Osteoblast (primary cell): Measurements from ENCODE around the gene MCC. TPM values are rescaled to one million over a fixed set of nuclear protein-coding genes. Genes with fewer than 3 reads are reported as not detected.

Source experiments
- DNase-seq: peaks from one replicate; pipeline ENCODE4 v3.0.0; 2011; ENCODE audit warnings: low spot score, mixed read lengths; ENCODE audit not compliant: insufficient read length; ENCODE audit errors: missing footprints
- H2AFZ ChIP-seq: 2 replicates; pipeline ENCODE4 v1.6.0; 2011; ENCODE audit warnings: mild to moderate bottlenecking, low read length
- H3K27ac ChIP-seq: 2 replicates; pipeline ENCODE4 v1.5.1; 2011; ENCODE audit warnings: mild to moderate bottlenecking, low read depth, low read length, moderate library complexity
- H3K27me3 ChIP-seq: 2 replicates; pipeline ENCODE4 v1.6.0; 2012; ENCODE audit warnings: mild to moderate bottlenecking, control low read depth, inconsistent platforms, low read length, moderate library complexity; ENCODE audit not compliant: insufficient read depth
- H3K36me3 ChIP-seq: 2 replicates; pipeline ENCODE4 v1.5.1; 2011; ENCODE audit warnings: mild to moderate bottlenecking, low read length, control low read depth, moderate library complexity; ENCODE audit not compliant: insufficient read depth
- H3K4me1 ChIP-seq: 2 replicates; pipeline ENCODE4 v1.5.1; 2011; ENCODE audit warnings: mild to moderate bottlenecking, low read length, control low read depth, moderate library complexity; ENCODE audit not compliant: insufficient read depth
- H3K4me2 ChIP-seq: 2 replicates; pipeline ENCODE4 v1.6.0; 2011; ENCODE audit warnings: mild to moderate bottlenecking, low read length; ENCODE audit not compliant: insufficient read depth
- H3K4me3 ChIP-seq: fragments of 200-600 bp; sonication (generic); 3 replicates; pipeline ENCODE4 v1.5.1; 2012; ENCODE audit warnings: mild to moderate bottlenecking, low read length, inconsistent platforms; ENCODE audit not compliant: insufficient read depth
- H3K79me2 ChIP-seq: 2 replicates; pipeline ENCODE4 v1.6.0; 2012; ENCODE audit warnings: mild to moderate bottlenecking, low read length, control low read depth, inconsistent platforms; ENCODE audit not compliant: insufficient read depth
- H3K9me3 ChIP-seq: 2 replicates; pipeline ENCODE4 v1.5.1; 2011; ENCODE audit warnings: low read depth, low read length, control low read depth
- H4K20me1 ChIP-seq: 2 replicates; pipeline ENCODE4 v1.6.0; 2012; ENCODE audit warnings: mild to moderate bottlenecking, low read length, control low read depth; ENCODE audit not compliant: insufficient read depth
- CTCF ChIP-seq: IDR thresholded peaks from 2 replicates; pipeline ENCODE4 v1.5.1; 2011; ENCODE audit warnings: mild to moderate bottlenecking, low read depth, low read length, moderate library complexity; ENCODE audit errors: extremely low read depth
- total RNA-seq: library from RNA; depleted of rRNA; stranded (reverse); fragments of >200 nt; gene quantifications from 2 replicates; pipeline ENCODE4 v1.2.3, GENCODE V29; 2012

The MCC gene
- total RNA-seq, 1 donor, result 45.6 TPM

- H3K36me3 ChIP-seq, result peaks cover 13% of the 10 kb centered on the region
- DNase-seq, result no peak
- H3K27ac ChIP-seq, result no peak overlapping the region
- H3K4me1 ChIP-seq, result peaks cover 10% of the 10 kb centered on the region
- no peaks in the 10 kb centered on the region for H3K27me3 ChIP-seq
- H3K9me3 ChIP-seq, result no peaks in the 10 kb centered on the region
- no peak overlapping the region for H3K4me3 ChIP-seq
- no peak for TF ChIP-seq CTCF
- no peak overlapping the region for H3K4me2 ChIP-seq
- no peaks in the 10 kb centered on the region for H4K20me1 ChIP-seq
- H3K79me2 ChIP-seq, result no peaks in the 10 kb centered on the region
- no peak overlapping the region for H2AFZ ChIP-seq
These were observed 465.6 kb downstream of the MCC start for GRCh38 chr5:113022661-113023060.

- Histone ChIP-seq H3K4me2 (peak overlapping the region; percentile 24), H3K79me2 (no peaks in the 10 kb centered on the region), H3K27ac (peak overlapping the region; percentile 34)
These were observed 467.6 kb downstream of the MCC start for GRCh38 chr5:113020461-113021273.

GRCh38 chr5:113017881-113018635 is 470.2 kb downstream of the MCC start:
- Histone ChIP-seq H3K4me3 (no peak overlapping the region), H3K27ac (peak overlapping the region; percentile 38), H3K9me3 (no peaks in the 10 kb centered on the region), H4K20me1 (no peaks in the 10 kb centered on the region), H3K79me2 (no peaks in the 10 kb centered on the region), H3K4me1 (peaks cover 10% of the 10 kb centered on the region), H3K4me2 (no peak overlapping the region), H2AFZ (no peak overlapping the region), H3K36me3 (peaks cover 12% of the 10 kb centered on the region), H3K27me3 (no peaks in the 10 kb centered on the region)
- no peak for TF ChIP-seq CTCF
- DNase-seq, result no peak

More at GRCh38 chr5:113020461-113021273, 467.6 kb downstream of the MCC start:
- no peak overlapping the region for H3K4me3 ChIP-seq
- no peaks in the 10 kb centered on the region for H3K9me3 ChIP-seq
- no peak overlapping the region for H2AFZ ChIP-seq
- H4K20me1 ChIP-seq, result no peaks in the 10 kb centered on the region
- H3K4me1 ChIP-seq, result peaks cover 10% of the 10 kb centered on the region
- no peak for TF ChIP-seq CTCF
- peaks cover 8% of the 10 kb centered on the region for H3K36me3 ChIP-seq
- DNase-seq, result peak; percentile 18
- H3K27me3 ChIP-seq, result no peaks in the 10 kb centered on the region

- Histone ChIP-seq H4K20me1 (no peaks in the 10 kb centered on the region), H3K4me1 (peaks cover 2% of the 10 kb centered on the region), H3K4me3 (no peak overlapping the region), H3K27ac (no peak overlapping the region), H3K79me2 (peaks cover 4% of the 10 kb centered on the region), H2AFZ (no peak overlapping the region), H3K27me3 (no peaks in the 10 kb centered on the region), H3K4me2 (no peak overlapping the region), H3K9me3 (no peaks in the 10 kb centered on the region), H3K36me3 (peaks cover 33% of the 10 kb centered on the region)
- DNase-seq, result no peak
- TF ChIP-seq CTCF, result no peak
These were observed 482.8 kb downstream of the MCC start for GRCh38 chr5:113005454-113005853.
